Measurements from ENCODE around the gene C1orf232. TPM values are rescaled to one million over a fixed set of nuclear protein-coding genes. Genes with fewer than 3 reads are reported as not detected.

C1orf232 gene
- not detected in 2 replicates for total RNA-seq

GRCh38 chr1:26168410-26169197, at the start of gene C1orf232:
Gene C1orf232, minus strand, starts transcription at chr1:26168963. Its CDS starts 464 bp downstream, at chr1:26168499.

GRCh38 chr1:26190373-26190987, 21.7 kb upstream of the C1orf232 start, which contains the start of gene CATSPER4:
Gene CATSPER4, plus strand, starts transcription at chr1:26190602. Its CDS starts 26 bp downstream, at chr1:26190628.

DNA sequence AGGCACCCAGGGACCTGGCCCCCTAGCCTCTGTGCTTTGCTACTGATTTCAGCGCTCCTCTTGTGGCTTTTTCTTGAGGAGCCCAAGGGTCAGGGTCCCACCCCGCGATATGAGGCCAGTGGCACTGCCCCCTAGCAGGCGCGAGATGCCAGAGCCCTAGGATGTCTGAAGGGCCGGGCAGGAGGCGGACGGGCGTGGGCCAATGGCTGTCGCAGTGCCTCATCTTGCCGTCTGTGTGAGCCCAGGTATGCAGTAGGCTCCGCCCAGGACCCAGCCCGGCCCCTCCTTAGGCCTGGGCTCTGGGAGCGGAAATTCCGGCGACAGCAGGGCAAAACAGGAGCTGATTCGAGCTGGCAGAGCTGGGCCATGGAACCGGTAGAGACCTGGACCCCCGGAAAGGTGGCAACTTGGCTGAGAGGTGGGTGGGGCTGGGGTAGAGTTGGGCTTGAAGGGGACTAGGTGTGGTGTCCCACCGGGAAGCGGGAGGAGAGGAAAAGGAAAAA, 8.5 kb upstream of the C1orf232 start, which contains the start of gene CNKSR1:
CNKSR1 (plus strand) TSS at position 310 of the 503 bp plus-strand sequence; CDS start at position 367, 57 bp downstream.

DNA sequence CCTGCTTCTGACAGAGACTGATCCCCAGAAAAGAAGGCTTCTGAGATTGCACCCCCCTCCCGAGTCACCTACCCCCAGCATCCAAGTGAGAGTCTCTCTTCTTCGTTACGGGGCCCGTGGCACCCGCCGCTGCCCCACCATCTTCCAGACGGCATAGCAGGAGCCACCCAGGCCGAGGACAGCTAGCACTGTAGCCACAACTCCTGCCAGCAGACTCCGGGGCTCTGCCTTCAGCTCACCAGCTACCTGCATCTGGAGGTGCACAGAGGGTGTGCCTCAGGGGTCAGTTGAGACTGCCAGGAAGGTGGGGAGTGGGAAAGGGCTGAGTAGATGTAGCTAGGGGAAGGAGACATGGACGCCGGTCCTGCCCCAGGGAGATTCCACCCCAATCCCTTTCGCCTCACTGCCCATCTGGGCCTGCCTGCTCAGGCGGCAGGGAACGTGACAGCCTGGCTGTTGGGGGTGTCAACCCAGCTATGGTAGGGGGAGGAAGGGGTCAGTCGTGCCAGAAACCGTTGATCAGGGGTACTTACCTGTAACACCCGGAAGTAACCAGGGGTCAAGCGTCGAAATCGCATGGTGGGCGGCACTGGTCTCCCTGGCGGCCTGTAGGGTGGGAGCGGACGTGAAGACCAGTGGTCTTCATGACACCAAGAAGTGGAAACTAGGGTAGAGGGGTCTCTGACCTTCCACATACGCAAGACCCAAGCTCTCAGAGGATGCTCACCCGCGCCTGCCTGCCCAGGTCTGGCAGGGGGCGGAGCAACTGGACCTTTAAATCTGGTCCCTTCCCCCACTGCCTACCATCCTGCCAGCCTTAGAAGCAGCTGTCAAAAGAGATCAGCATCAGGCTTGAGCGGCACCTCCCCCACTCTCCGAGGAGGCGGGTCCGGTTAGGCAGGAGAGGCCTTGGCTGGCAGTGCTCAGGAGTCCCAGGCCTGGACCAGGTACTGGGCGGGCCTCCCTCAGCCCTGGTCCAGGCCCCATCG, 2.6 kb upstream of the C1orf232 start, which contains the start of gene ZNF593OS:
ZNF593OS (minus strand) TSS at position 749 of the 989 bp plus-strand sequence; CDS start at position 578, 171 bp downstream.

GRCh38 chr1:26169669-26170471, 1.1 kb upstream of the C1orf232 start, which contains the start of gene ZNF593:
Gene ZNF593, plus strand, starts transcription at chr1:26169908. Its CDS starts 76 bp downstream, at chr1:26169984.

GRCh38 chr1:26158908-26159742, 9.6 kb downstream of the C1orf232 start, which contains the start of gene FAM110D:
Gene FAM110D, plus strand, starts transcription at chr1:26159079. Its CDS starts 2,213 bp downstream, at chr1:26161292.

Other genes with a start within 250 kb of the C1orf232 start
- gene PAFAH2, start 170.9 kb downstream of the C1orf232 start, total RNA-seq = 8.3 and 11.7 TPM in 2 replicates
- gene EXTL1, start 147.2 kb downstream of the C1orf232 start, total RNA-seq = 0.30 and 1.4 TPM in 2 replicates
- not detected in 2 replicates for gene SLC30A2, start 122.8 kb downstream of the C1orf232 start, total RNA-seq
- gene TRIM63, start 101.3 kb downstream of the C1orf232 start, total RNA-seq = not detected in 2 replicates
- gene PDIK1L, start 57.1 kb downstream of the C1orf232 start, total RNA-seq = 3.6 and 4.8 TPM in 2 replicates
- not detected in 2 replicates for gene FAM110D, start 9.9 kb downstream of the C1orf232 start, total RNA-seq
- 9.7 and 14.8 TPM in 2 replicates for gene ZNF593, start 945 bp upstream of the C1orf232 start, total RNA-seq
- gene ZNF593OS, start 2.9 kb upstream of the C1orf232 start, total RNA-seq = not detected in 2 replicates
- gene CNKSR1, start 8.5 kb upstream of the C1orf232 start, total RNA-seq = 0.30 and 0.74 TPM in 2 replicates
- gene CATSPER4, start 21.6 kb upstream of the C1orf232 start, total RNA-seq = not detected in 2 replicates
- 5.6 and 9.9 TPM in 2 replicates for gene CEP85, start 65.2 kb upstream of the C1orf232 start, total RNA-seq
- 20.5 and 55.5 TPM in 2 replicates for gene SH3BGRL3, start 111.1 kb upstream of the C1orf232 start, total RNA-seq
- gene UBXN11, start 137.7 kb upstream of the C1orf232 start, total RNA-seq = 3.0 TPM in 2 replicates
- gene CD52, start 149.0 kb upstream of the C1orf232 start, total RNA-seq = not detected in 2 replicates
- not detected in 2 replicates for gene CRYBG2, start 185.2 kb upstream of the C1orf232 start, total RNA-seq
- not detected in 2 replicates for gene ZNF683, start 203.8 kb upstream of the C1orf232 start, total RNA-seq
- not detected in 2 replicates for gene LIN28A, start 241.9 kb upstream of the C1orf232 start, total RNA-seq

All from smooth muscle cell of the umbilical artery (primary cell).